OCI-LY7 (cell line): ENCODE results near the gene SMIM14. TPM values are rescaled to one million over a fixed set of nuclear protein-coding genes. Genes with fewer than 3 reads are reported as not detected.

Experiments
- BruUV-seq: library from RNA; stranded (reverse); fragments of 400-500 nt; replicated peaks from 2 replicates; lab custom pipeline; 2021; lab: Mats Ljungman, UMichigan
- CTCF ChIA-PET: fragments of 300-600 bp; sonication (Branson Sonifier 250); formaldehyde crosslinking; loops from one replicate; lab custom pipeline; 2022; ENCODE audit warnings: antibody characterized with exemption; ENCODE audit not compliant: unreplicated experiment; lab: Charles Lee
- POLR2A ChIA-PET: fragments of 300-600 bp; sonication (Branson Sonifier 250); formaldehyde crosslinking; loops from one replicate; lab custom pipeline; 2022; ENCODE audit warnings: antibody characterized with exemption; lab: Charles Lee
- DNase-seq: peaks from one replicate; pipeline ENCODE4 v3.0.0-alpha.2; 2015; ENCODE audit warnings: low spot score
- H2AFZ ChIP-seq: fragments of 200-600 bp; sonication (generic), shearing (Covaris generic); 2 replicates; pipeline ENCODE4 v1.6.1; 2014; ENCODE audit warnings: mild to moderate bottlenecking, antibody characterized with exemption, low read length, moderate library complexity
- H3K27ac ChIP-seq: fragments of 200-600 bp; sonication (generic); 2 replicates; pipeline ENCODE4 v1.5.1; 2014; ENCODE audit warnings: mixed run types, low read depth, mild to moderate bottlenecking, moderate library complexity, low read length, inconsistent platforms; ENCODE audit not compliant: poor library complexity, severe bottlenecking
- H3K36me3 ChIP-seq: fragments of 200-600 bp; sonication (generic); 2 replicates; pipeline ENCODE4 v1.6.1; 2014; ENCODE audit warnings: mild to moderate bottlenecking, antibody characterized with exemption, low read length, moderate library complexity, mixed read lengths; ENCODE audit not compliant: insufficient read depth
- H3K4me1 ChIP-seq: fragments of 200-600 bp; sonication (generic); 2 replicates; pipeline ENCODE4 v1.5.1; 2014; ENCODE audit warnings: mild to moderate bottlenecking, low read length; ENCODE audit not compliant: insufficient read depth, poor library complexity, severe bottlenecking
- H3K4me2 ChIP-seq: fragments of 200-600 bp; sonication (generic); 2 replicates; pipeline ENCODE4 v1.6.1; 2014; ENCODE audit warnings: mild to moderate bottlenecking, low read length
- H3K4me3 ChIP-seq: fragments of 200-600 bp; sonication (generic); 2 replicates; pipeline ENCODE4 v1.5.1; 2014; ENCODE audit warnings: mild to moderate bottlenecking, low read depth, low read length; ENCODE audit not compliant: poor library complexity, severe bottlenecking
- H3K79me2 ChIP-seq: fragments of 200-600 bp; sonication (generic); 2 replicates; pipeline ENCODE4 v1.6.1; 2016; ENCODE audit warnings: low read depth, mild to moderate bottlenecking, low read length, moderate library complexity, mixed read lengths; ENCODE audit not compliant: insufficient read depth
- H3K9me2 ChIP-seq: fragments of 200-600 bp; sonication (generic); 2 replicates; pipeline ENCODE4 v1.6.1; 2016; ENCODE audit warnings: mild to moderate bottlenecking, low read length, mixed read lengths; ENCODE audit not compliant: insufficient read depth
- H3K9me3 ChIP-seq: fragments of 200-600 bp; sonication (generic); 2 replicates; pipeline ENCODE4 v1.6.1; 2014; ENCODE audit warnings: mild to moderate bottlenecking, mixed run types, low read length, mixed read lengths
- H4K20me1 ChIP-seq: fragments of 200-600 bp; sonication (generic); 2 replicates; pipeline ENCODE4 v1.6.1; 2014; ENCODE audit warnings: mild to moderate bottlenecking, antibody characterized with exemption, low read length, moderate library complexity, mixed read lengths; ENCODE audit not compliant: insufficient read depth
- EZH2phosphoT487 ChIP-seq: fragments of 200-600 bp; sonication (generic); IDR thresholded peaks from 2 replicates; pipeline ENCODE4 v1.6.1; 2018; ENCODE audit warnings: low read depth, borderline replicate concordance, mild to moderate bottlenecking, mixed run types, antibody characterized with exemption, low read length, moderate library complexity, mixed read lengths
- intact Hi-C: fragments of 100-400 bp; cut with micrococcal nuclease; formaldehyde crosslinking; loops from one replicate; pipeline ENCODE4 v1.10.0; 2022; ENCODE audit not compliant: unreplicated experiment
- total RNA-seq, 2 experiments: library from RNA; depleted of rRNA in 1 of 2; stranded (reverse); fragments of >200 nt in 1 of 2; shearing (Covaris generic) in 1 of 2; gene quantifications; 2 replicates each; pipeline ENCODE4 v1.2.3, GENCODE V29; 2014 to 2022
- TF ChIP-seq, protein P1 (sequence below): fragments of 200-600 bp; sonication (generic); conservative IDR thresholded peaks from 2 replicates; pipeline ENCODE4 v1.5.1; 2014; ENCODE audit warnings: mild to moderate bottlenecking, antibody characterized with exemption, low read length, moderate library complexity, mixed read lengths

Gene SMIM14
- total RNA-seq, 2 experiments from 2014 or later = 1.8 TPM; not detected in 1

DNA sequence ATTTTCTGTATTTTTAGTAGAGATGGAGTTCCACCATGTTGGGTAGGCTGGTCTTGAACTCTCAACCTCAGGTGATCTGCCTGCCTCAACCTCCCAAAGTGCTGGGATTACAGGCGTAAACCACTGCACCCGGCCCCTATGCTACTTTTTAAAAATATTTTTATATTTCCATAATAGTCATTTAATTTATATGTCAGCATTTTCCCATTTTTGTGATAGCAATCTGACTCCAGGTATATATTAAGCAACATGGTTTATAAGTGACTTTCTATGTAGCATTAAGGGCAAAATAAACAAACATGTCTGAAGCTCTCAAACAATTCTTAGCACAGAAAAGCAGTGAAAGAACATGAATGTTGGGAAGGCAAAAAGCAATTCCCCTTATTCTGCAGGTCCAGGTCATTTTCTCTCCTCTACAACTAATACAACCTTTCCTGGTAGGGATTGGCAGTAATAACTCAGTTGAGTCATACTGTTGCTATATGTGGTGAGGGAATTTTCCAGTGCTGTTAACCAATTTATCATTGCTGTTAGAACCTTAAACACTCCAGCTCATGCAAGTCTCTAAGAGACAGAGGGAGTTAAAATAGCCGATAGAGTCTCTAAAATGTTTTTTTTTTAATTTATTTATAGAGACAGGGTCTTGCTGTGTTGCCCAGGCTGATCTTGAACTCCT, 24.0 kb downstream of the SMIM14 start:
- CTCF ChIA-PET = no interaction called here
- no TSS peak for BruUV-seq

DNA sequence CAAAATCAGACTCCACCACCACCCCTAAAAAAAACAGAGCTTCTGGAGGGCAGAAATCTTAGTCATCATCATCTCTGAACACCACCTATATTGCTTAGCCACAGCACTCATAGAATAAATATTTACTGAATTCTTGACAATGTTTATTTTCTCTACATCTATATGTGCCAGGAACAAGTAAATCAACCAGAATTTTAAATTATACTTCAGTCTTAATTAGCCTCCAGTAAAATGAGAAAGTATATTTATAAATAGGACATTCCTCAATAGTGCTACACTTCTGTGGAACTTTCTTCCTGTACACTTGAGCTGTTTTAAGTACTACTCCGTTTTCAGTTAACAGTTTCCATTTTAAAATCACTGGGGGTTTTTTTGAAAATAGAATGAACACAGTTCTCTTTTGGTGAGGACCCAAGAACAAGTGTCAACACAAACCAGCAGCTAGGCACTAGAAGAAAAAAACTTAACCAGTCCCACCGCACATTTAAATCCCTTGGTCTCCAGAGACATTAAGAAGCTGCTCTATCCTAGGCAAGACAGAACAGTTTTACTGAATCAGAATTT, 25.5 kb downstream of the SMIM14 start:
- H3K4me1 ChIP-seq = no peaks in the 10 kb centered on the region
- H3K27ac ChIP-seq = no peak overlapping the region
- ChIA-PET POLR2A (no interaction called here), CTCF (no interaction called here)
- intact Hi-C loops = no loop called here
- H2AFZ ChIP-seq = no peak overlapping the region
- no peaks in the 10 kb centered on the region for H4K20me1 ChIP-seq
- no peak overlapping the region for H3K4me3 ChIP-seq
- H3K36me3 ChIP-seq = no peaks in the 10 kb centered on the region
- H3K9me3 ChIP-seq = no peaks in the 10 kb centered on the region
- no peaks in the 10 kb centered on the region for H3K79me2 ChIP-seq
- no peak for DNase-seq
- H3K9me2 ChIP-seq = no peaks in the 10 kb centered on the region
- H3K4me2 ChIP-seq = no peak overlapping the region
- no peak for TF ChIP-seq EZH2phosphoT487
- TF ChIP-seq, protein P1, sequence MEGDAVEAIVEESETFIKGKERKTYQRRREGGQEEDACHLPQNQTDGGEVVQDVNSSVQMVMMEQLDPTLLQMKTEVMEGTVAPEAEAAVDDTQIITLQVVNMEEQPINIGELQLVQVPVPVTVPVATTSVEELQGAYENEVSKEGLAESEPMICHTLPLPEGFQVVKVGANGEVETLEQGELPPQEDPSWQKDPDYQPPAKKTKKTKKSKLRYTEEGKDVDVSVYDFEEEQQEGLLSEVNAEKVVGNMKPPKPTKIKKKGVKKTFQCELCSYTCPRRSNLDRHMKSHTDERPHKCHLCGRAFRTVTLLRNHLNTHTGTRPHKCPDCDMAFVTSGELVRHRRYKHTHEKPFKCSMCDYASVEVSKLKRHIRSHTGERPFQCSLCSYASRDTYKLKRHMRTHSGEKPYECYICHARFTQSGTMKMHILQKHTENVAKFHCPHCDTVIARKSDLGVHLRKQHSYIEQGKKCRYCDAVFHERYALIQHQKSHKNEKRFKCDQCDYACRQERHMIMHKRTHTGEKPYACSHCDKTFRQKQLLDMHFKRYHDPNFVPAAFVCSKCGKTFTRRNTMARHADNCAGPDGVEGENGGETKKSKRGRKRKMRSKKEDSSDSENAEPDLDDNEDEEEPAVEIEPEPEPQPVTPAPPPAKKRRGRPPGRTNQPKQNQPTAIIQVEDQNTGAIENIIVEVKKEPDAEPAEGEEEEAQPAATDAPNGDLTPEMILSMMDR = no peak
- no TSS peak for BruUV-seq

More for the DNA sequence above, 24.0 kb downstream of the SMIM14 start:
- Histone ChIP-seq H3K27ac (no peak overlapping the region), H3K36me3 (no peaks in the 10 kb centered on the region), H3K4me3 (no peak overlapping the region), H3K9me3 (no peaks in the 10 kb centered on the region), H2AFZ (no peak overlapping the region), H3K79me2 (no peaks in the 10 kb centered on the region), H4K20me1 (no peaks in the 10 kb centered on the region), H3K4me2 (no peak overlapping the region), H3K9me2 (no peaks in the 10 kb centered on the region), H3K4me1 (no peaks in the 10 kb centered on the region)
- POLR2A ChIA-PET = interaction anchor here (0.6 kb wide), 1 partner anchor 757 kb away, joined by 5 read pairs; no protein-coding TSS in a partner anchor
- intact Hi-C loops = no loop called here
- TF ChIP-seq, protein P1 = no peak
- no peak for TF ChIP-seq EZH2phosphoT487
- no peak for DNase-seq

DNA sequence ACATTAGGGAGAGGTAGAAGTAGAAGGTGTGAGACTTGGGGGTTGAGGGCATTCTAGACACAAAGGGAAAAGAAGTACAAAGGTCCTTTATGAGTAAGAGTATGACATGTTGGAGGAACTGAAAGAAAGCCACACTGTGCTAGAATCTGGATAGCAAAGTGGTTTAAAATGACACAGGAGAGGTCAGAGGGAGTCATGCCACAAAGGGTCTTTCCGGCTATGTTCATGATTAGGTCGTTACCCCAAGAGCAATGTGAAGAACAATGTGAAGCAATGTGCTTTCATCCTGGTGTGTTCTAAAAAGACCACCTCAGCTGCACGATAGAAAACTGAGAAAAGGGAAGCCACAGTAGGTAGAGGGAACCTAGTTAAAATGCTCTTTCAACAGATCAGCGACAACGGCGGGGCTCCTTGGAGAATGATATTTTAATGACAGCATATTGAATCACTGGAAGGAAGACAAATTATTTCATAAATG, 29.2 kb downstream of the SMIM14 start:
- POLR2A ChIA-PET = interaction anchor here (0.8 kb wide), 1 partner anchor 208 kb away, joined by 4 read pairs; no protein-coding TSS in a partner anchor
- intact Hi-C loops = no loop called here

More for the DNA sequence above, 29.2 kb downstream of the SMIM14 start:
- Histone ChIP-seq H3K79me2 (no peaks in the 10 kb centered on the region), H3K4me3 (no peak overlapping the region), H3K9me3 (no peaks in the 10 kb centered on the region), H3K4me1 (no peaks in the 10 kb centered on the region), H3K36me3 (no peaks in the 10 kb centered on the region), H3K27ac (no peak overlapping the region), H4K20me1 (no peaks in the 10 kb centered on the region), H3K9me2 (no peaks in the 10 kb centered on the region), H3K4me2 (no peak overlapping the region), H2AFZ (no peak overlapping the region)
- no peak for TF ChIP-seq EZH2phosphoT487
- TF ChIP-seq, protein P1 = no peak
- no peak for DNase-seq
- CTCF ChIA-PET = no interaction called here
- BruUV-seq = no TSS peak
